GM21526 (cell line): ENCODE measurements around the gene CDK2AP2.
"Not testable (repeated sequence)": the region's sequence is repeated elsewhere in the genome, so short reads cannot be mapped to it uniquely, and the experiment has no call there.

ENCODE experiments used
- ATAC-seq: cut with Tn5 transposase; IDR thresholded peaks from one replicate; pipeline ENCODE4 v1.9.1; 2021; ENCODE audit warnings: moderate library complexity; ENCODE audit not compliant: unreplicated experiment, low FRiP score

CDK2AP2 gene

DNA sequence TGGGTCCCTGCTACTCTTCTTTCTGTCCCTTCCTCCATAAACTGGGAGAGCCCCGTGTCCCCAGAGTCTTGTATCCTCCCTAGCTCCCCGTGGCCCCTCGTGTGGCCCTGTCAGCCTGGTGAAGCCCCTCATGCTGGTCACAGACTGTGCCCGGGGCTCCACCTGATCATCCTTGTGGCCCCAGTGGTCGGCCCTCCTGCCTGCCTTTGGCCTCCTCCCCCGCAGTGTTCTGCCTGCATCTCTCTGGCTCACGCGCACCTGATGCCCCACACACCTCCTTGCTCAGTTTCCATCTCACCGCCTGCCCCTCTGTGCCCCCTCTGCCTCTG lies 16.5 kb upstream of the CDK2AP2 start:
- ATAC-seq: no peak

DNA sequence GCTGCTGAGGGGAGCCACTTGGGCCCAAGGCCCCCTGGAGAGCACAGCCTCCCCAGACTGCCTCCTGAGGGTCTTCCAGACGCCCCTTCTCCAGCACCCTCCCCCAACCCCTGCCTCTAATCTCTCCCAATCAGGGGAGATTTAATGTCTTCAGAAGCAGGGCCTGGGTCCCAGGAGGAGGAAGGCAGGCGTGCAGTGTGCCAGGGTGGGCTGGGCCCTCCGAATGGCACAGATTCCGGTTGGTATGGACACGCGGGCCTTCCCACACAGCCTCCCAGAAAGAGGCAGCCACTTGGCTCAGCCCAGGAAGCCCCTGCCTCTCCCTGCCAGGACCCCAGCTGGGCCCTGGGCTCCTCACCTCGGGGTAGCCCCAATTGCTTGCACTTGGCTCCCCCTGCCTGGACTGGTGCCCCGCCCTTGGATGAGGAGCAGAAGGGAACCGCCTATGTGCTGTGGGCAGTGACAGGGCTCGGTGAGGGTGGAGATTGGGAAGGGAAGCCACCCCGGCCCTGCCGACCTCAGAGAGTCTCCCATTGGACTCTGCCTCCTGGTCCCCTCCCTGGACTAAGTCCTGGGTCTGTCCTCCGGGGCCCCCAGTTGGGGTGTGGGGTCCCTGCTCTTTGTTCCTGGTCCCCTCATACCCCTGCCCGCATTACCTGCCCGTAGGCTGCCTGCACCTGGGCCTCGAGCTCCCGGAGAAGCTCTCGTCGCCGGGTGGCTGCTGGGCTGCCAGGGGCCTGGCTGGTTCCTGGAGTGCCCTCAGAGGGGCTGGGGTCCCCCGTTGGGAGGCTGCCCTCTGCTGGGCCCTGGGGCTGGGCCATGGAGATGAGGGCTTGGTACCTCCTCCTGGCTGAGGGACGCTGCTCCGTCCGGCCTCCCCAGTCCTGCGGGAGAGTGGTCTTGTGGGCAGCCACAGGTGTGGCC lies 15.9 kb upstream of the CDK2AP2 start:
- ATAC-seq: no peak

DNA sequence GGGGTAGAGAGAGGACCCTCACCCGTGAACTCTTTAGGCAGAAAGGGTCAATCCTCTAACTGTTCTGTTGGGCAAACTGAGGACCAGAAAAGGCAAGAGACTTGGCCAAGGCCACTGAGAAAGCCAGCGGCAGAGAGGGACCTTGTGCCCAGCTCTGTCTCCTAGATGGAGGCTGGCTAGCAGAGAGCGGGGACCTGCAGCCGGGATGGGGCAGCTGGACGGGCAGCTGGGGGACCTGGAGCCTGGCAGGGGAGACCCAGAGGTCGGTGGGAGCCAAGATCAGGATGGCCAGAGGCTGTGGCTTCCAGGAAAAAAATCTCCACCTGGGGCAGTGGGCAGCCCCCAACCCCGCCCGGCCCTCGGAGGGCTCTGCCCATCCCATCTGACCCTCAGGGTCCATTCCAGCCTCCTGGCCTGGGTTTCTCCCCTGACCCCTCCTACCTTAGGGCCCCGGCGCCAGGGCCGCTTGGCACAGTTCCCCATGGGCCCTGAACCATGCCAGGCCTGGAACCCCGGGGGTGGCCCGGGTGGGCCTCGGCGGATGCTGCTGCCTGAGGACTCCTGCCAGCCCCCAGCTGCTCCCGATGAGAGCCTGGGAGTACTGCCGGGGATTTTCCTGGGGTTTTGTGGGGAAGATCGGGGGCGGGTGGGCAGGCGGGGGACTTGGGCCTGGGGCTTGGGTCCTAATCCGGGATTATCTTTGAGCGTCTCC lies 15.0 kb upstream of the CDK2AP2 start, which contains the start of gene CABP2:
Gene CABP2 (minus strand): TSS at position 603 of the 712 bp plus-strand sequence. CDS start 120 bp downstream, at position 483.
- no peak for ATAC-seq

DNA sequence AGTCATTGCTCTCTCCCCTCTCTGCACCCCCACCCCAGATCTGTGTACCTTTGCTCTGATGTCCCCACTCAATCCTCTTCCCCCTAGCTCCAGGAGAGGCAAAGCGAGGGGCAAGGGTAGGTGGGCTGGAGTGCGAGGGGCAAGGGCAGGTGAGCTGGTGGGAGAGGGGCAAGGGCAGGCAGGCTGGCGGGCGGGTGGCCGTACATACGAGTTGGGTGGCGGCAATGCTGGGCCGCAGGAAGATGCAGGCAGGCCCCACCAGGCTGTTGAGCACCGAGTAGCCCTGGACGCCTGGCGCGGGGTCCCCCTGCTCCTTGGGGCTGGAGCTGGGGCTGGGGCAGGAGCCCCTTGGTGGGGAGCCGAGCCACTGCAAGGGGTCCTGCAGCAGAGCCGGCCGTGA lies 14.4 kb upstream of the CDK2AP2 start:
- no peak for ATAC-seq

DNA sequence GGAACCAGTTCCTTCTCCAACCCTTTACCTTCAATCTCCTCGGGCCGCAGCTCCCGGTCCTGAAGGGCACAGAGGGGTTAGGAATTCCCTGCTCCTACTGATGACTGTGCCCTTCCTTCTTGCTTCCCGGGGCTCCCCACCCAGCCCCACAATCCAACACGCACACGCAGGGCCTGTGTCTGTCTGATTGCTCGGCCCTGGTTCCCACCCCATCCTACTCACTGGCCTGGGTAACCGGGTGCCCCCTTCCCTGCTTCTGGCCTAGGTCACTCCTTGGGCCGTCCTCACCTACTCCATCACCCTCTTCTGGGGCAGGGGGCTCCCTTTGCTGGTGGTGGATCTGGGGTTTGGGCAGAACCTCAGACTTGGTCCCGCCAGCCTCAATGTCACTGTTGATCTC lies 14.0 kb upstream of the CDK2AP2 start:
- ATAC-seq: no peak

DNA sequence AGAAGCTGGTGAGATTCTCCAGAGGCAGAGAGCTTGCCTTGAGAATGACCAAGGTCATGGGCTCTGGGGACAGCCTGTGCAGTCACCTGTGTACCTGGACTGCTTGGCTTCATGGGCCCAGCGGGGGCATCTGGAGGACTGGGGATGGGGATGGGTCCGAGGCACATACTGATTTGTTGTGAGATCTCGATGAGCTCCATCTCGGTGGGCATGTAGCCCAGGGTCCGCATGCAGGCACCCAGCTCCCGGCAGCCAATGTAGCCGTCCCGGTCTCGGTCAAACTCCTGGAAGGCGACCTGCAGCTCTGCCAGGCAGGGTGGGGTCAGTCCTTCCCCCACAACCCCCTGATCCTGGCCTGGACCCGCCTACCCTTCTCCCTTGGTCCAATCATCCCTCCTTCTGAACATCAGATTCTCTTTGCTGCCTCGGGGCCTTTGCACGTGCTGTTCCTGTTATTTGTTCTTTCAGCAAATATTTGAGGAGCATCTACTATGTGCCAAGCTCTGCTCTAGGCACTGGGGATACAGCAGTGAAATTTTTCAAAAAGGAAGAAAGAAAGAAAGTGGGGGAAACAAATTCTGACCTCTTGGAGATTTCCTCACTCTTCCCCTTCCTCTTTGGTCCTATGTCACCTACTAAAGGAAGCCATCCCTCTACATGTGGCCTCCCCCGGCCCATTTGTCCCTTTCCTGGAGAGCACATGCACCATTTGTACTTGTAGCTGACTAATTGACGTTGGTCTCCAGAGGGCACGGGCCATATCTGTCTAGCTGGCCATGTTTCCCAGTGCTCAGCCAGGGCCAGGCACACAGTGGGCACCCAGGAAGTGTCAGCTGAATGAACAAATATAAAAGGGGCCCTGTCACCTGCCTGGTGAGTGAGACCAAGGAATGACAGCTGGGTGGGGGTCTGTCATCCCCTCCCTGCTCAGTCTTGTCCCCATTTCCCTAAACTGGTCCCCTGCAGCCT lies 13.2 kb upstream of the CDK2AP2 start:
- no peak for ATAC-seq

DNA sequence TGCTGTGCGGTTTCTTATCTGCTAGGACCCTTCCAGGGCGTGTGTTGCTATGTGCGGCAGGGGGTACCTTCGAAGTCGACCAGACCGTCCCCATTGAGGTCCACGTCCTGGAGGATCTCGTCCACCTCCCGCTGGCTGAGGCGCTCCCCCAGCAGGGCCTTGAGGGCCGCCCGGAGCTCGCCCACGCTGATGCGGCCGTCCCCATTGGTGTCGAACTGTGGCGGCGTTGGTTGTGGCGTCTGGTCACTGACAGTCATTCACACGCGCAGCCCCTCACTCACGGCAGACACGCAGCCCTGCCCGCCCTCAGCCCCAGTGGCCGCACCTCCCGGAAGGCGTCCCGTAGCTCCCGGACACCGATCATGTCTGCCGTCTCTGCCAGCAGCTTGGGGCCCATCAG lies 11.8 kb upstream of the CDK2AP2 start:
- ATAC-seq: no peak

DNA sequence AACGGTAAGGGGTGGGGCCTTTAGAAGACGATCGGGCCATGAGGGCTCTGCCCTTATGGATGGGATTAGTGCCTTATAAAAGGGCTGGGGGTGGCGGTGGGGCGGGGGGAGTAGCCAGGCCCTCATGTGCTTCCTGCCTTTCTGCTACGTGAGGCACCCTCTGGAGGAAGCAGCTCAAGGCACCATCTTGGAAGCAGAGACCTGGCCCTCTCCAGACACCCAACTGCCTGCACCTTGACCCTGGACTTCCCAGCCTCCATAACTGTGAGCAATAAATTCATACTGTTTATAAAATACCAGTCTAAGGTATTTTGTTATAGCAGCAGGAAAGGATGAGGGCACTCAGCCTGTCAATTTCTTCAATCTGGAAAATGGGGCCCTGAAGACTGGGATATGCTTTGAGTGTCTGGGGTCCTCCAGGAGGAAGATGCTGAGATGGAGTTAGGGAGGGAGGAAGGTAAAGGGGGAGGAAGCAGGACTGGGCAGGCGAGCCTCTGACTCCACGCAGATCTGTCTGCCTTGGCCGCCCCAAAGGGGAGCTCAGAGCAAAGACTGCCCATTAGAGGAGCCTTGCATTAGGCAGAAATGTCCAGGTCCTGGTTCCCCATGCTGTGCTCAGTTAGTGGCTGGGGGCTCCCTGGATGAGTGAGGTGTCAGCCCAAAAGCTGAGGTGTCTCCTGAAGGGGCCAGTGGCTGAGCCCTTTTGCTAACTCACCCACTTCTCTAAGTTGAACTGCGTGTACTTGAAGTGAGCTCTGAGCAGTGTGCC lies 10.0 kb upstream of the CDK2AP2 start:
- no peak for ATAC-seq

DNA sequence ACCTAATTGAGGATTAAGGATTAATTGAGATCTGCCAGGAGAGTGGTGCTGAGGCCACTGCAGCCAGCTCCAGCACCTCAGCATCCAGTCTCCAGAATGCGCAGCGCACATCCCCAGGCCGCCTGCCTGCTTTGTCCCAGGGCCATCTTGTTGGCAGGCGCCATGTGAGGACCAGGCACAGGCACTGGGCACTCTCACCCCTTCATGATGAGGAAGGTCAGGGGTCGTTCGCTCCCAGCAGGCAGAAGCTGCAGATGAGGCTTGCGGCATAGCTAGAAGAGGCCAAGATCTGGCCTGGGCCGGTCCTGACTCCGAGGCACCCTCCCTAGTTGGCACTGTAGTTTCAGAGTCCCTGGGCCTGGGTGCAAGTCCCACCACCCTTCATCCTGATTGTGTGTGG lies 8.8 kb upstream of the CDK2AP2 start:
- ATAC-seq: no peak

DNA sequence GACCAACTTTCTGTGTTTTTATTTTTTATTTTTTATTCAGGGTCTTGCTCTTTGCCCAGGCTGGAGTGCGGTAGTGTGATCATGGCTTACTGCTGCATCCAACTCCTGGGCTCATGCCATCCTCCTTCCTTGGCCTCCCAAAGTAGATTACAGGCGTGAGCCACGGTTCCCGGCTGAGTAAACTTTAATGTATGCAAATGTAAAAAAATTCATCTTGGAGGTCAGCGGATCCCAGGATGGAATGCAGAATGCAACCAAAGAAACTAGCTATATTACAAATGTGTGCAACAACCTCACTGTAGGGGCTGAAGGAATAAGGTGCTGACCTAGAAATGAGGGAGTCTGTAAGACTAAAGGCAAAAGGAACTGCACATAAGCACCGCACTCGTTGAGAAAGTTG lies 6.2 kb upstream of the CDK2AP2 start:
- ATAC-seq: no peak

DNA sequence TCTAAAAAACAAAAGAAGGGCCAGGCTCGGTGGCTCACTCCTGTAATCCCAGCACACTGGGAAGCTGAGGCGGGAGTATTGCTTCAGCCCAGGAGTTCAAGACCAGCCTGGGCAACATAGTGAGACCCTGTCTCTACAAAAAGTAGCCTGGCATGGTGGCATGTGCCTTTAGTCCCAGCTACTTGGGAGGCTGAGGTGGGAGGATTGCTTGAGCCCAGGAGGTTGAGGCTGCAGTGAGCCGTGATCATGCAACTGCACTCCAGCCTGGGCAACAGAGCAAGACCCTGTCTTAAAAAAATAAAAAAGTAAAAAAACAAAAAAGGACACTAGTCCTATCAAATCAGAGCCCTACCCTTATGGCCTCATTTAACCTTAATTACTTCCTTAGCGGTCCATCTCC lies 3.6 kb upstream of the CDK2AP2 start:
- ATAC-seq: not testable (repeated sequence)

DNA sequence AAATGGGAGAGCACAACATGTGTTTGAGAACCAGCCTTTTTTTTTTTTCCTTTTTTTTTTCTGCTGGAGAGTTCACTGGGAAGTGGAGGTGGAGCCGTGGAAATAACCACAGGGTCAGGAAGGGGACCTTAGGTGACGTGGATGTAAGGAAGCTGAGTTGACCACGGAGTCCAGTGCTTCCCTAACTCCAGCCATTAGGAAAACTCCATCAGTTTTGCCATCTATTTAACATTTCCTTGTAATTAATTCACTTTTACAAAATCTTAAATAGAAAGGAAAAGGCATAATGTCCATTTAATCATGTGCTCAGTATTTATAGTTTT lies 2.0 kb upstream of the CDK2AP2 start:
- ATAC-seq: no peak

DNA sequence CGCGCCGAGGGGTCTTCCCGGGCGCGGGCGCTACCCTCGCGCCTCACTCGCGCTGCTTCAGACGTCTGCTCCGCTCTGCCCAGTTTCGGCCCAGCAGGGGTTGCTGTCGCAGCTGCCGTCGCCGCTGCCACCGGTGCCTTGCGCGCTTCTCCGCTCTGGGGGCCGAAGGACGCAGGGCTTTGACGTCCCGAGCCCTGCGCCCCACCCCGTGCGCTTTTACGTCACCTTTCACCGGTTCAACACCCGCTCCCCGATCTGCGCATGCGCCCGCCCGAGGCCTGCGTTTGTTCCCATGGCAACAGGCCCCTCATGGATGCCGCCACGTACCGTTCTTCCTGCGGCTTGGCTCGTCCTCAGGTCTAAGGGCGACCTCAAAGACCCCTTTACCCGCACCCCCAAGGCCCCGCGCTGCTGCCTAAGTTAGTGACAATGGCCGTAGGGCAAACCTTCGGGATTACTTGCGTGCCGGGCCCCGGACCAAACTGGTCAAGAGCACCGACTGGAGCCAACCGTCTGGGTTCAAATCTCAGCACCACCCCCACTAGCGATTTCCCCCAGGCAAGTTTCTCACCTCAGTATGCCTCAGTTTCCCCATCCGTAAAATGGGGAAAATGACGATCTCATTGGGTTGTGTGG lies 642 bp upstream of the CDK2AP2 start:
- peak; percentile 40 for ATAC-seq

DNA sequence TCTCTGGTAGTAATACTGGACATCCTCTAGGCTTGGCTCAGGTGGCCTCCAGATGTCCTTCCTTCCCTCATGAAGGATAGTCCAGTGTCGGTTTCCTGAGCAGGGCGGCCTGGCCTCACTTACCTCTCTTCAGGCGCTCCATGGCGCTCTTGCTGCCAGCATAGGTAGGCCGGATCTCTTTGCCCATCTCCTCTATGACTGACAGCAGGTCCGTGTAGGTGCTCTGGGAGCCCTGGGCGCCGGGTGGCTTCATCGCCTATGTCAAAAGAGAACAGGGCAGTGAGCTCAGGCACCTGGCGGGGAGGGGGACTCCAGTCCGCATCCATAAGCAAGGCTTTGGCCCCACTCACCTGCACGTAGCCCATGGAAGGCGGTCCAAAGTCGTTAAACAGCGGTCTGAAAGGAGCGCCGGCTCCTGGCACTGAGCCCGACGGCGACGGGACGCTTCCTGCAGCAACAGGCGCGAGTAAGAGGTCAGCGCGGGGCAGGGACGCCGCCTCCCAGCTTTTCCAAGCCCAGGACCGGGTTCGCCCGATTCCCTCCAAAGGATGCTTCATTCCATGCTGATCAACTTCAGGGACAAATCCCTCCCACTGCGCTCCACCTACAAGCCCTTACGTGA lies 609 bp downstream of the CDK2AP2 start:
- no peak for ATAC-seq

DNA sequence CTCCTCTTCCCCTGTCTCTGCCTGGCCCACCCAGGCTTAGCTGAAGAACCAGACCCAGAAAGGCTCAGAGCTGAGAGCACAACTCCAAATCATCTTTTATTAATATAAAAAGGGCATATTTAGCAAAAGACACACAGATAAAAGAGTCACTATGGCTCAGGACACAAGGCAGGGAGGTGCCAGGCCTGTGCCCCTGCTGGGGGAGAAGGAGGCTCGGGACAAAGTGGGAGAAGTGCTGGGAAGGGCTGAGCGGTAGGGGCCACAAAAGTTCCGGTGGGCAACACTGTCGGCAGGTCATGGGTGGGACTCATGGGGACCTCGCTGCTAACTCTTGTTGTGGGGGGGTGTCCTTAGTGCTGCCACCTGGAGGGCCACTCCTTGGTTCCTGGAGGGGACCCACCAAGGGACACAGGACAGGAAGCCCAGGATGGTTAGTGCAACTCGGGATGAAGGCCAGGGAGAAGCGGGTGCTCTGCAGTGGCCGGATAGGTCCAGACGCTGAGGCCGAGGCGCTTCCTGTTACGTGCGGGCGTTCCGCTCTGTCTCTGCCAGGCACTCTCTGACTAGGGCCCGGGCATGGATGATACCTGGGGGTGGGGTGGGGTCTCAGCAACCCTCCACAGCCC lies 1.4 kb downstream of the CDK2AP2 start:
- no peak for ATAC-seq

DNA sequence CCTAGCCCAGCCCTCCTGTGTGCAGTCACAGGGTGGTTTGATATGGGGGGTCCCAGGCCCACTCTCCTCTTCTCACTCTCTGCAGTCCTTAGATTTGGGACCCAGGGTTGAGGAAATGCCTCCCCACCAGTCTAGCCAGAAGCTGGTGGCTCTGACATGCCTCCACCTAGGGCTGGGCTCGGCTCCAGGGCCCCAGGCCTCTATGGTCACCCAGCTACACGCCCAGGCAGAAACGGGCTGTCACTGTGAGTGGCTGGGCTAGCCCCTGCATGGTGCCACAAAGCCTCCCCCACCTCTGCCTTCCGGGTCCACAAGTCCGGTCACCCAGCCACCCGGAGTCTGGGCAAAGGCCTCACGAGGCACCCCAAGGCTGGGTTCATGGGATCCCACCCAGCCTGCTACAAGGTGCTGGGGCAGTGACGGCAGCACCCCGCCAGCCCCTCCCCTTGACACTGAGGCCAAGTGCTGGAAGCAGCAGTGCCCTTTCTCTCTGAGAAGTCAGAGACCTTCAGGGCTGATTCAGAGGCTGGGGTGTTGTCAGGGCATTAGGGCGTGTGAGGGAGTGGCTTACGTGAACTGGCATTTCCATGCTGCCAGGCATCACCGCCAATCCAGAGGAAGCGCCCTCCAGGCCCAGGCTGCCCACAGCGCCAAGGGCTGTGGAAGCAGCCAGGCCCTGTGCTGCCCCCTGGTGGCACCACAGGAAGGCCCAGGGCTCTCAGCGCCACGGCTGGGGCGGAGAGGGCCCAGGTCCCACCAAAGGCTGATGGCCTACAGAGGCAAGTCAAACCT lies 2.2 kb downstream of the CDK2AP2 start:
- no peak for ATAC-seq

DNA sequence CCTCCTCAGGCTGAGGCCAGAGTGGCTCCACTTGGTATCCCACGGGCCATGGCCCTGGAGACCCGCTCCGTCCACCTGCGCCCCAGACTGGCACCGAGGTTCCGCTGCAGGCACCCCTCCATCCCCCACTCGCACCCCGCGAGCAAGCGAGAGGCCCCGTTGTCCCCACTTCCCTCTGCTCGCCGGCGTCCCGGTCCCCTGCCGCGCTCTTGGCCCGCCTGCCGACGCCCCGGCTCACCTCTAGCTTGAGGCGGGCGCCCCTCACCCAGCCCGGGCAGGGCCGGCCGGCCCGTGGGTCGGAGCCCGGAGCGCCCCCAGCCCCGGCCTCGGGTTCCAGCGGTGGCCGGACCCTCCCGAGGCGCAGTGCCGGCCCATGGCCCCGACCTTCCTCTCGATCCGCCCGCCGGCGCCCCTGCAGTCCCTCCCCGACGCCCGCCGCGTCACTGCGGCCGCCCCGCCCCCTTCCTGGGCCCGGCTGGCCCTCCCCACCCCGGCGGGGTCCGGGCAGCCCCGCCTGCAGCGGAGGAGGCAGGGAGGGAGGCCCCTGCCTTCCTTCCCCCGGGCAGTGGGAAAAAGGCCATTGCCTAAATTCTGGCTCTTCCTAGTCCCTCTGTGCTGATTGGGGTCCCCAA lies 2.9 kb downstream of the CDK2AP2 start, which contains the start of gene PITPNM1:
Gene PITPNM1 (minus strand): TSS at position 414 of the 632 bp plus-strand sequence. CDS start 1,183 bp downstream, outside the sequence.
- ATAC-seq: no peak
